Stimulated activated CD8-positive, alpha-beta memory T cell treated with anti-CD3 and anti-CD28 coated beads, Interleukin-7, amount 100 ng/mL, for 24 hours (primary cell): Measurements from ENCODE around the gene SPDYE4.
A peak's percentile ranks its signal among the peaks of the same experiment; 100 is the strongest.

ENCODE experiments used
- DNase-seq: peaks from one replicate; pipeline ENCODE4 v3.0.0-alpha.2; 2020; ENCODE audit warnings: low read depth

Gene SPDYE4

GRCh38 chr17:8741366-8741765 lies 17.0 kb downstream of the SPDYE4 start:
- DNase-seq: no peak

DNA sequence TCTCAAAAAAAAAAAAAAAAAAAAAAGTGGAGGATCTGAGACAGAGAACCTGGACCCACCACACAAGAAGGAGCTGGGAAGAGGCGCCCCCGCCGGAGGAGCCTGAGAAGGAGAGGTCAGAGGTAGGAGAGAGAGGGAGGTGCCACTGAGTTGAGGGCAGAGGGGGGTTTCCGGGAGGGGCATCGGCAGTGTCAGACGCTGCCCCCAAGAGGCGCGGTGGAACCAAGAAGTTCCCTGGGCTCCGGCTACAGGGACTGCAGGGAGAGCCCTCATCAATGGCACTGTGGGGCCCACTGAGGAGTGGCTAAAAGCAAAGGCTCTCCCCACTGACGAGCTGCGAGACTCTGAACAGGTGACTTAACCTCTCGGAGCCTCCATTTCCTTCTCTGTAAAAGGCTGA lies 17.9 kb downstream of the SPDYE4 start:
- peak; percentile 22 for DNase-seq

DNA sequence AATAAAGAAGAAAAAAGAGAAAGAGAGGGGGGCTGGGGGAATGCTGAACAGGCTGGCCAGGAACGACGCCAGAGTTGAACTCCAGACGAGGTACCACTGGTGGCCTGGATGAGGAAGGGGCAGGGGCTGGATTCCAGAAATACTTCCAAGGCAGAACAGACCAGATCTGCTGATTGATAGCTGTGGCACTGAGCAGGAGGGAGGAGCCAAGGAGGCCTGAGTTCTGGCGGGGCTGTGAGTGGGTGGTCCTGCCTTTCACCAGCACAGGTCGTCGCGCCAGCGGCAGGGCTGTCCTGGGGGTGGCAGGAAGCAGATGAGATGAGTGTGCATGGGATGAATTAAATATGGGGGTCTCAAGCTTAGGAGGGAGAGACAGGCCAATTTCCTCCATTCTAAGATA lies 19.2 kb downstream of the SPDYE4 start:
- no peak for DNase-seq

DNA sequence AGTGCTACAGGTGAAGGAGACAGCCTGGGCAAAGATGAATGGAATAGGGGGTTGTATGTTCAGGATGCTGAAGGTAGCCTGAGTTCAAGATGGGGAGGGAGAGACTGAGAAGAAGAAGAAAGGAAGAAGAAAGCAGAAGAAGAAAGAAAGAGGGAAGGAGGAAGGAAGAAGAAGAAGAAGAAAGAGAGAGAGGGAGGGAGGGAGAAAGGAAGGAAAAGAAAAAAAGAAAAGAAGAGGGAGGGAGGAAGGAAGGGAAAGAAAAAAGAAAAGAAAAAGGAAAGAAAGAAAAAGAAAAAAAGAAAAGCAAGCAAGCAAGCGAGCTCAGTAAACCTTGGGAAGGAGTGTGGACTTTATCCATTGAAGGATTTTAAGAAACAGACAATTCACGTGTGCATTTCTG lies 21.6 kb downstream of the SPDYE4 start:
- DNase-seq: no peak

- DNase-seq: no peak
These were observed 22.0 kb downstream of the SPDYE4 start for GRCh38 chr17:8736362-8736761.

DNA sequence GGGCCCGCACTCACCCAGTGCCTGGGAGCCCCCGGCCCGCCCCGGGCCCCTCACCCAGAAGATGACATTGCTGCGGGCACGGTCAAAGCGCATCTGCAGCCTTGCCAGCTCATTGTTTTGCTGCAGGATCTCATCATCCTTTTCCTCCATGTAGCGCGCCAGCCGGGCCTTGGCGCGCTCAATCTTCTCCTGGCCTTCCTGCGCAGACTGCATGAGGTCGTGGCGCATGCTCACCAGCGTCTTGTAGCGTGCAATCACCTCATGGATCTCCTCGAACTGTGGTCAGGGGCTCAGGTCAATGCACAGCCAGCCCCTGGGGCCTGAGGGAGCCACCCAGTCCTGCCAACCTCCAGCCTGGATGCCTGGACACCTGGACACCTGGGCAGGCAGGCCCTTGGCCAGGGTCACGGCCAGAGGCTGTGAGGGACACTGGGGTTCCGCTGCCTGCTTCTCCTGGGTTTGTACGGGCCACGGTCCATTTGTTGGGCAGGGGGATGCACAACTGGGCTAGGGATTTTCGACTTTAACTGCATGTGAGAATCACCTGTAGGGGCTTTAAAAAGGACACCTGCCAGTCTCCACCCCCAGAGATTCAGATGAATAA lies 22.9 kb downstream of the SPDYE4 start:
- DNase-seq: no peak

DNA sequence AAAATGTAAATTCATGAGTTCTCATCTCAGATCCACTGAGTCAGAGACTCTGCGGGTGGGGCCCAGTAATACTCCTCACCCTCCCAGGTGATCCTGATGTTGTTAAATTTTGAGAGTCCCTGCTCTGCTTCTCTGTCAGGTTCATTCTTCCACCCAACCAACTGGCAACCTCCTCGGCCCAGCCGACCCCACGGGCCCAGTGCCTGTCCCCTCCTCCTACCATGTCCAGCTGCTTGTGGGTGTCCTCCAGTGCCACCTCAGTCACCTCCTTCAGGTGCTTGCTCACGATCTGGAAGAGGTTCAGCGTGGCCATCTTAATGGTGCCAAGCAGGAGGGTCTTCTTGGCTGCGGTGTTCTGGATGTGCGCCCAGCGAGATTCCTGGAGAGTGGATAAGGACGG lies 23.5 kb downstream of the SPDYE4 start:
- DNase-seq: no peak

- no peak for DNase-seq
These were observed 25.8 kb downstream of the SPDYE4 start for GRCh38 chr17:8732406-8733085.

GRCh38 chr17:8729860-8730259 lies 28.5 kb downstream of the SPDYE4 start:
- no peak for DNase-seq

DNA sequence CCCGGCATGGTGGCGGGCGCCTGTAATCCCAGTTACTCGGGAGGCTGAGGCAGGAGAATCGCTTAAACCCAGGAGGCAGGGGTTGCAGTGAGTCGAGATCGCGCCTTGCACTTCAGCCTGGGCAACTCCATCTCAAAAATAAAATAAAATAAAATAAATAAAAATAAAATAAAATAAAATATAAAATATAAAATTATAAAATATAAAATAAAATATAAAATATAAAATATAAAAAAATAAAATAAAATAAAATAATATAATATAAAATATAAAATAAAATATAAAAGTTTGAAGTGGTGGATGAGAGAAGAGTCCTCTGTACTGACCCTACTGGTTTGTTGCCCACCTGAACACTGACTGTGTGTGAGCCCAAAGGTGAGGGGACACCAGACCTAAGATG lies 28.9 kb downstream of the SPDYE4 start:
- DNase-seq: no peak

- no peak for DNase-seq
These were observed 29.4 kb downstream of the SPDYE4 start for GRCh38 chr17:8728971-8729370.

- no peak for DNase-seq
These were observed 30.0 kb downstream of the SPDYE4 start for GRCh38 chr17:8728251-8728938.

DNA sequence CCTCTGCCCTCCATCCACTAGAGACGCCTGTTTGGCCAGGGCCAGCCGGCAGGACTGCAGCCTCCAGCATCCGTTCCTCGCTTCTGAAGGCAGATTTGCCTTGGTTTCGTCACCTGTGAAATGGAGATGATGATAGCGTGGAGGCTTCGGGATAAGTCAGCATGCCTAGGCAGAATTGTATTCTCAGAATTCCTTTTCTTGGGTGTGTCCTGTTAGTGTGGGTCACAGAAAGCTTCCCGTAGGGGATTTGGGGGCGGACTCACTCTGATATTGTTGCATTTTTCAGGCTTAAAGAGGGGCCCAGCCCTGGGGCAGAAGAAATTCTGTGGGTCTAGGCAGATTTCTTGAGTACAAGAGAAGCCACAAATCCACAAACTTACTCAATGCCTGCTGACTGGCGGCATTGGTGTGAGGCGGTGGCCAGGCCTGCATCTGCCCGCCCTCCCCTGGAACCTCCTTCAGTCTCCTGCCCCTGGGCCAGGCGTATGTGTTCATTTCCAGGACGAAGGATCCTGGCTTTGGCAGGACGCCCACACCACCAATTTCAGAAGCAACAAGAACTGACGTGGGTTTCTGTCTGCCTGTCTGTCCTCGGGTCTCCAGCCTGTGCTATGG lies 31.3 kb downstream of the SPDYE4 start:
- DNase-seq: no peak

DNA sequence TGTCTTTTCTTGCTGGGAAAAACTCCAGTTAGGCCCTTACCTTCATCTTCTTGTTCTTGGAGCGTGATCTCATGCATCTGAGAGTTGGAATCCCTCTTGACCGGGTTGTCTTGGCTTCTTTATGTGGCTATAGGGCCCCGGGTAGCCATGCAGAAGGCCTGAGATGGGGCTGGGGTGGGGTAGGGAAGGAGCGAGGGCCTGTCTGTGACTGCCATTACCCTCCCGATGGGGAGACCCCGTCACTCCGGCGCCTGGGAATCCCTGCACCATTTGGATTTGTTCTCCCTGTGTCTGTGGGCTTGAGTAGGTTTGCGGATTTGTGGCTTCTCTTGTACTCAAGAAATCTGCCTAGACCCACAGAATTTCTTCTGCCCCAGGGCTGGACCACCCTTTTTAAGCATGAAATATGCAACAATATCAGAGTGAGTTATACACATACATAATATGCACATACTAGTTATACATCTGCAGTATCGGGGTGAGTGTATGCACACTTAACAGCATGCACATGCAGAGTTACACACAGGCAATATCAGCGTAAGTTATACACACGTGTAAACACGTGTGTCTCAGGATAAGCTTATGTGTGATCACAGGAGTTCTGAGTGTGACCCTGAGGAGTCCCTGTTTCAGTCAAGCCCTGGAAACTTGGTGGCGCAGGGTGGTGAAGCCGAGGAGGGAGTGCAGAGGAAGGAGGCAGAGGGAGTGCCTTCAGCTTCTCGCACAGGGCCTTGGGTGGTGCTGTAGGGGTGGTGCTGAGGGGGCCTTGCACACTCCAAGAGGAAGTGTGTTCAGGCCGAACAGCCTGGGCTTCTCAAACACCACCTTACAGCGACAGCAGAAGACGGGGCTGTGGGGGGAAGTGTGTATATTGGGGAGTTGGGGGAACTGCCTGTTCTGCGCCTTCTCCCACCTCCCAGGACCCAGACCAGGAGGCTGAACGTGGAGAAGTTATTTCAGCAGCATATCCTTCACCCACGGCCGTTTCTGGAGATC lies 32.2 kb downstream of the SPDYE4 start:
- DNase-seq: no peak

DNA sequence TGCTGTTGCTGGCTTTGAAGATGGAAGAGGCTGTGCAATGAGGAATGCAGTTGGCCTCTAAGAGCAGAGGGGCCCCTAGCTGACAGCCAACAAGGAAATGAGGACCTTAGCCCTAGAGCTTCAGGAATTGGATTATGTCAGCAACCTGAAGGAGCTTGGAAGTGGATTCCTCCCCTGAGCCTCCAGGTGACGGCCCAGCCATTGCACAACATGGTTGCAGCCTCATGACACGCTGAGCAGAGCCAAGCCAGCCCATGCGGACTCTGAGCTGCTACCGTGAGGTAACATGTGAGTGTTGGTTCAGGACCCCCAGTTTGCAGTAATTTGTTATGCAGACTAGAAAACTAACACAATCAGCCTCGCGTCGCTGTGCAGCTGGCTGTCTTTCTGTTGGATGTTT lies 33.9 kb downstream of the SPDYE4 start:
- no peak for DNase-seq

DNA sequence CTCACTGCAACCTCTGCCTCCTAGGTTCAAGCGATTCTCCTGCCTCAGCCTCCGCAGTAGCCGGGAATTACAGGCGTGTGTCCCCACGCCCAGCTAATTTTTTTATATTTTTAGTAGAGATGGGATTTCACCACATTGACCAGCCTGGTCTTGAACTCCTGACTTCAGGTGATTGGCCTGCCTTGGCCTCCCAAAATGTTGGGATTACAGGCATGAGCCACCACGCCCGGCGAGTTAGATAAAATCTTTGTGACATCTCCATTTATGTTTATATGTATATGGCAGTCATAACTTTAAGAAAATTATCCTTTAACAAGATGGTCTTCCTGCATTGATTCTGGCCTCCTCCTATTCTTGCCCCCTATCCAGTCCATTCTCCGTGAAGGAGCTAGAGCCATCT lies 37.8 kb downstream of the SPDYE4 start:
- no peak for DNase-seq

GRCh38 chr17:8719291-8720246 lies 38.8 kb downstream of the SPDYE4 start:
- no peak for DNase-seq

- DNase-seq: no peak
These were observed 40.3 kb downstream of the SPDYE4 start for GRCh38 chr17:8718001-8718563.

DNA sequence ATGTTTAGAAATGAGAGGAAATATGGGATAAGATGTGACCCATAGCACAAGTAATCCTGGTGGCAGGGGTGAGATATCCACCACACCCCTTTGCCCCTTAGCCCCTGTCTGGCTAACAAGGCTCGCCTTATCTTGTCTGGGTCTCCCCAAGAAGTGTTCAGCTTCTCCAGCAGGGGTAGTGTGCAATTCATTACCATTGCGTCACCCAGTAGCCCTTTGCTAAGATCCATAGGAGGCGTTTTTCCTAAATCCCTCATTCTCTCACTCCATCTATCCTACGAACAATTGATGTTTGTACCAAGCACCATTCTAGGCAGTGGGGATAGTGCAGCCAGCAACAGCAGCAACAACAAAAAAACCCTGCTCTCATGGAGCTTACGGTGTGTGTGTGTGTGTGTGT lies 44.5 kb downstream of the SPDYE4 start:
- DNase-seq: no peak

DNA sequence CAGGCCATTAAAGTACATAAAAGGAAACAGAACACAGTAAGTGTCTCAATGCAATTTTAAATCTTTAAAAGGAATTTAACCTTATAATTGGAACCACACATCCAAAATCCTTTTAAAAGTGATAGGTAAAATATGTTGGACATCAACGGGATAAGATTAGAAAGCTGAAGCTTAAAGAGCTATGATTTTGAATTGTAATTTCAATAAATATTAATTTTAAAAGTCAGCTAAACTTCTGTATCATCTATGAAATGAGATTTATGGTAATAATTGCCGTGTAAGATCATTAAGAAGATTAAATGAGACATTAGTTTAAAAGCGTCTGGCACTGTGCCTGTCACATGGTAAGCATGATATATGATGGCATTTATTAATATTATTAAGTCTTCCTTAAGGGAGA lies 45.0 kb downstream of the SPDYE4 start:
- DNase-seq: no peak
